Measurements from ENCODE around the gene ZNF416. TPM values are rescaled to one million over a fixed set of nuclear protein-coding genes. Genes with fewer than 3 reads are reported as not detected.
A peak's percentile ranks its signal among the peaks of the same experiment; 100 is the strongest.

Gene ZNF416
- total and polyA plus RNA-seq, 9 of the 15 experiments (the other 6 are each of a cell fraction or from before 2014, with no cell fraction given) = 0.20 to 2.0 (median 1.1) TPM

DNA sequence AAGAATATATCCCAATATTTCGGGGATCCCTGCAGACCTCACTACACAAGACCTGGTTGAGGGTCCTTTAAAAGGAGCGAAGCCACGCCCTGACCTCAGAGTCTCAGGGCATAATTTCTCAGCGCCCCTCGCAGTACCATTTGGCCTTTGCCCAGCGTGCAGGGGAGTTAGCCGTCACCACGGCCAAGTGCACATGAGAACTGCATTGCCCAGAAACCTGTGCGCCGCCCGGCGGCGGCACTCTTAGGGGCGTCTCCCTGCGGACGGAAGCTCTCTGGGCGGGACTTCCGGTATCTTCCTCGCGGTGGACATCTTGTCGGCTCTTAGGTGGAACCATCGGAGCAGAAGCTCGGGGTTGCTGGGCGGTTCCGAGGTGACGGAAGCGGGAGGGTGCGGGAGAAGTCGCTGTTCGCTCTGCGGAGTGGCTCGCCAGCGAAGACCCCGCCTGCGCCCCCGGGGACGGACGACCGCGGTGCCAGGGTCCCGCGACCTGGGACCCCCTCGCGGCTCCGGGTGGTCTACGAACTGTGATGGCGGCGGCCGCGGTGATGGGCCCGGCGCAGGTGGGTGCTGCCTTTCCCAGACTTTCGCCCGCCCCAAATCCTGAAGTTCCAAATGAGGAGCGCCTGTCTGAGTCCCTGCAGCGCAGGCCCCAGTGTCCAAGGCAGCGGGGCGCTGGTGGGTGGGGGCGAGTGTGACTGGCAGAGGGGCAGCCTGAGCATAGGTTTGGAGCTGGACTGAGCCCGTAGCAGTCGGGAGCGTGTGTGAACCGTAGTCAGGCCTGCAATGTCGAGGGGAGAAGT, 35.4 kb upstream of the ZNF416 start, which contains the start of gene ZNF134 (continued):
- TF ChIP-seq, protein P1, sequence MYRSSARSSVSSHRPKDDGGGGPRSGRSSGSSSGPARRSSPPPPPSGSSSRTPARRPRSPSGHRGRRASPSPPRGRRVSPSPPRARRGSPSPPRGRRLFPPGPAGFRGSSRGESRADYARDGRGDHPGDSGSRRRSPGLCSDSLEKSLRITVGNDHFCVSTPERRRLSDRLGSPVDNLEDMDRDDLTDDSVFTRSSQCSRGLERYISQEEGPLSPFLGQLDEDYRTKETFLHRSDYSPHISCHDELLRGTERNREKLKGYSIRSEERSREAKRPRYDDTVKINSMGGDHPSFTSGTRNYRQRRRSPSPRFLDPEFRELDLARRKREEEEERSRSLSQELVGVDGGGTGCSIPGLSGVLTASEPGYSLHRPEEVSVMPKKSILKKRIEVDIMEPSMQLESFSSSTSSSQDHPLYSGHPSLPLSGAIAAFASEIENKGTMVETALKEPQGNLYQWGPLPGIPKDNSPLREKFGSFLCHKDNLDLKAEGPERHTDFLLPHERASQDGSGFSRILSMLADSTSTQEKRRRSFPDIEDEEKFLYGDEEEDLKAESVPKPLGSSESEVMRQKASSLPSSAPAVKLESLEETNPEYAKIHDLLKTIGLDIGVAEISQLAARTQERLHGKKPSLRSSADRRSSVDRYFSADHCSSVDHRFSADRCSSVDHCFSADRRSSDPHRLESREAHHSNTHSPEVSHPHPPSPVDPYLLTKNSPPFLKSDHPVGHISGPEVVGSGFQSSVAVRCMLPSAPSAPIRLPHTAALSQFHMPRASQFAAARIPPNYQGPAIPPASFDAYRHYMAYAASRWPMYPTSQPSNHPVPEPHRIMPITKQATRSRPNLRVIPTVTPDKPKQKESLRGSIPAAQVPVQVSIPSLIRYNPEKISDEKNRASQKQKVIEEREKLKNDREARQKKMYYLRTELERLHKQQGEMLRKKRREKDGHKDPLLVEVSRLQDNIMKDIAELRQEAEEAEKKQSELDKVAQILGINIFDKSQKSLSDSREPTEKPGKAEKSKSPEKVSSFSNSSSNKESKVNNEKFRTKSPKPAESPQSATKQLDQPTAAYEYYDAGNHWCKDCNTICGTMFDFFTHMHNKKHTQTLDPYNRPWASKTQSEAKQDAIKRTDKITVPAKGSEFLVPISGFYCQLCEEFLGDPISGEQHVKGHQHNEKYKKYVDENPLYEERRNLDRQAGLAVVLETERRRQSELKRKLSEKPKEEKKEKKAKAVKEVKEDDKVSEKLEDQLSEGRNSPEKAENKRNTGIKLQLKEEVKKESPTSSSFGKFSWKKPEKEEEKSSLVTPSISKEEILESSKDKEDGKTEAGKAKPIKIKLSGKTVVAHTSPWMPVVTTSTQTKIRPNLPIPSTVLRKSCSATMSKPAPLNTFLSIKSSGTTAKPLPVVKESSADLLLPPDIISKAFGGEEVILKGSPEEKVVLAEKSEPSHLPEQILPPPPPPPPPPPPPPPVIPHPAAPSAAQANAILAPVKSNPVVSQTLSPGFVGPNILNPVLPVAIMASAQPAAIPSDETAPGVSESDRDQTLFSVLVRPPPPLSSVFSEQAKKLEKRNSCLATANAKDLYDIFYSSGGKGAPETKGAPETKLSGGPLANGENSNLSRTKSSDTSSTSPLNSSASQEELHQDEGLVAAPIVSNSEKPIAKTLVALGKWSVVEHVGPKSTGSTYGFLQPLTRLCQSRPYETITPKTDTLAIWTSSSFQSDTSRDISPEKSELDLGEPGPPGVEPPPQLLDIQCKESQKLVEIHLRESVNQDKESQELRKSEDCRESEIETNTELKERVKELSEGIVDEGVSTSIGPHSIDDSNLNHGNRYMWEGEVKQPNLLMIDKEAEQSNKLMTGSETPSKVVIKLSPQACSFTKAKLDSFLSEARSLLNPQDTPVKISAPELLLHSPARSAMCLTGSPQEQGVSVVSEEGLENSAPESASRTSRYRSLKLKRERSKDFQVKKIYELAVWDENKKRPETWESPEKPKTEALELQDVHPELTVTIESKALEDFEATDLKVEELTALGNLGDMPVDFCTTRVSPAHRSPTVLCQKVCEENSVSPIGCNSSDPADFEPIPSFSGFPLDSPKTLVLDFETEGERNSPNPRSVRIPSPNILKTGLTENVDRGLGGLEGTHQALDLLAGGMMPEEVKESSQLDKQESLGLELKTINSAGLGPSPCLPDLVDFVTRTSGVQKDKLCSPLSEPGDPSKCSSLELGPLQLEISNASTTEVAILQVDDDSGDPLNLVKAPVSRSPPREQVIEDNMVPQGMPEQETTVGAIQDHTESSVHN (IDR thresholded peaks at IDR 0.05; ENCODE audit: borderline replicate concordance in 1 of 2, low read depth in 1 of 2) = no peak
- TF ChIP-seq HCFC1 (IDR thresholded peaks at IDR 0.05; ENCODE audit: low read depth, low read length) (peak; percentile 91), RBM17 (IDR thresholded peaks at IDR 0.05; ENCODE audit: borderline replicate concordance, low read depth, low read length) (no peak), ZNF644 (tag; IDR thresholded peaks at IDR 0.05; ENCODE audit: low read depth) (no peak), OTX1 (CRISPR knock-in tag; IDR thresholded peaks at IDR 0.05) (no peak), KDM5B (IDR thresholded peaks at IDR 0.05; ENCODE audit: insufficient replicate concordance, low read depth, low read length) (peak; percentile 57), ATF7 (IDR thresholded peaks at IDR 0.05) (0 out of 2 replicates have a peak, but pooled peaks have one; percentile 9)
- TF ChIP-seq, protein P2, sequence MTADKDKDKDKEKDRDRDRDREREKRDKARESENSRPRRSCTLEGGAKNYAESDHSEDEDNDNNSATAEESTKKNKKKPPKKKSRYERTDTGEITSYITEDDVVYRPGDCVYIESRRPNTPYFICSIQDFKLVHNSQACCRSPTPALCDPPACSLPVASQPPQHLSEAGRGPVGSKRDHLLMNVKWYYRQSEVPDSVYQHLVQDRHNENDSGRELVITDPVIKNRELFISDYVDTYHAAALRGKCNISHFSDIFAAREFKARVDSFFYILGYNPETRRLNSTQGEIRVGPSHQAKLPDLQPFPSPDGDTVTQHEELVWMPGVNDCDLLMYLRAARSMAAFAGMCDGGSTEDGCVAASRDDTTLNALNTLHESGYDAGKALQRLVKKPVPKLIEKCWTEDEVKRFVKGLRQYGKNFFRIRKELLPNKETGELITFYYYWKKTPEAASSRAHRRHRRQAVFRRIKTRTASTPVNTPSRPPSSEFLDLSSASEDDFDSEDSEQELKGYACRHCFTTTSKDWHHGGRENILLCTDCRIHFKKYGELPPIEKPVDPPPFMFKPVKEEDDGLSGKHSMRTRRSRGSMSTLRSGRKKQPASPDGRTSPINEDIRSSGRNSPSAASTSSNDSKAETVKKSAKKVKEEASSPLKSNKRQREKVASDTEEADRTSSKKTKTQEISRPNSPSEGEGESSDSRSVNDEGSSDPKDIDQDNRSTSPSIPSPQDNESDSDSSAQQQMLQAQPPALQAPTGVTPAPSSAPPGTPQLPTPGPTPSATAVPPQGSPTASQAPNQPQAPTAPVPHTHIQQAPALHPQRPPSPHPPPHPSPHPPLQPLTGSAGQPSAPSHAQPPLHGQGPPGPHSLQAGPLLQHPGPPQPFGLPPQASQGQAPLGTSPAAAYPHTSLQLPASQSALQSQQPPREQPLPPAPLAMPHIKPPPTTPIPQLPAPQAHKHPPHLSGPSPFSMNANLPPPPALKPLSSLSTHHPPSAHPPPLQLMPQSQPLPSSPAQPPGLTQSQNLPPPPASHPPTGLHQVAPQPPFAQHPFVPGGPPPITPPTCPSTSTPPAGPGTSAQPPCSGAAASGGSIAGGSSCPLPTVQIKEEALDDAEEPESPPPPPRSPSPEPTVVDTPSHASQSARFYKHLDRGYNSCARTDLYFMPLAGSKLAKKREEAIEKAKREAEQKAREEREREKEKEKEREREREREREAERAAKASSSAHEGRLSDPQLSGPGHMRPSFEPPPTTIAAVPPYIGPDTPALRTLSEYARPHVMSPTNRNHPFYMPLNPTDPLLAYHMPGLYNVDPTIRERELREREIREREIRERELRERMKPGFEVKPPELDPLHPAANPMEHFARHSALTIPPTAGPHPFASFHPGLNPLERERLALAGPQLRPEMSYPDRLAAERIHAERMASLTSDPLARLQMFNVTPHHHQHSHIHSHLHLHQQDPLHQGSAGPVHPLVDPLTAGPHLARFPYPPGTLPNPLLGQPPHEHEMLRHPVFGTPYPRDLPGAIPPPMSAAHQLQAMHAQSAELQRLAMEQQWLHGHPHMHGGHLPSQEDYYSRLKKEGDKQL (CRISPR knock-in tag; IDR thresholded peaks at IDR 0.05; ENCODE audit: borderline replicate concordance) = no peak
